HG02981 (cell line): Measurements from ENCODE around the gene OR5K3.

Source experiments
- ATAC-seq: cut with Tn5 transposase; IDR thresholded peaks from one replicate; pipeline ENCODE4 v1.9.1; 2021; ENCODE audit warnings: mild to moderate bottlenecking, moderate library complexity; ENCODE audit not compliant: unreplicated experiment

The OR5K3 gene

GRCh38 chr3:98432575-98432974 lies 42.1 kb downstream of the OR5K3 start:
- no peak for ATAC-seq

GRCh38 chr3:98433764-98434163 lies 43.3 kb downstream of the OR5K3 start:
- ATAC-seq, result no peak

GRCh38 chr3:98434412-98434811 lies 43.9 kb downstream of the OR5K3 start:
- no peak for ATAC-seq

GRCh38 chr3:98440283-98440682 lies 49.8 kb downstream of the OR5K3 start:
- no peak for ATAC-seq
